ENCODE results near the gene C12orf43. TPM values are rescaled to one million over a fixed set of nuclear protein-coding genes. Genes with fewer than 3 reads are reported as not detected.

Gene C12orf43
- total RNA-seq, 1 donor from 2014 or later: 14.2 TPM

DNA sequence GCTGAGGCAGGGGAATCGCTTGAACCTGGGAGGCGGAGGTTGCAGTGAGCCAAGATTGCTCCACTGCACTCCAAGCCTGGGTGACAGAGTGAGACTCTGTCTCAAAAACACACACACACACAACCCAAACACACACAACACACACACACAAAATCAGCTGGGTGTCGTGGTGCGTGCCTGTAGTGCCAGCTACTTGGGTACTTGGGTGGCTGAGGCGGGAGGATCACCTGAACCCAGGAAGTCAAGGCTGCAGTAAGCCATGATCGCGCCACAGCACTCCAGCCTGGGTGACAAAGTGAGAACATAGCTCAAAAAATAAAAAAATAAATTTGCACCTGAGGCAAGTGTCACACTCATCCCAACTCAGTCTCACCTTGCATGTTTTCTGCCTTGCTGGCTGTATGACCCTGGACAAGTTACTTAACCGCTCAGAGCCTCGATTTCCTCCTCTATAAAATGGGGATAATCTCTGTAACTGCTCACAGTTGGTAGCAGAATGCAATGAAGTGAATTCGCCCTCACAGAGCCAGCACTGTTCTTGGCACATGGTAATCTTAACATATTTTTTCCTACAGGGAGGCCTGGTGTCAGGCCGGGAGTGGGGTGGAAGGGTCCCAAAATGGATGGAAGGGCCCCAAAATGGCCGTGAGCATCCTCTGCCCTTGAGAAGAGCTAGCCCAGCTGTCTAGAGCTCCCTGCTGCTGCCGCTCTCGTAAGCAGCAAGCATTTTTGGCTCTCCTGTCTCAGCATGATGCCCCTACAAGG lies 38.6 kb downstream of the C12orf43 start:
- TF ChIP-seq, protein P1, sequence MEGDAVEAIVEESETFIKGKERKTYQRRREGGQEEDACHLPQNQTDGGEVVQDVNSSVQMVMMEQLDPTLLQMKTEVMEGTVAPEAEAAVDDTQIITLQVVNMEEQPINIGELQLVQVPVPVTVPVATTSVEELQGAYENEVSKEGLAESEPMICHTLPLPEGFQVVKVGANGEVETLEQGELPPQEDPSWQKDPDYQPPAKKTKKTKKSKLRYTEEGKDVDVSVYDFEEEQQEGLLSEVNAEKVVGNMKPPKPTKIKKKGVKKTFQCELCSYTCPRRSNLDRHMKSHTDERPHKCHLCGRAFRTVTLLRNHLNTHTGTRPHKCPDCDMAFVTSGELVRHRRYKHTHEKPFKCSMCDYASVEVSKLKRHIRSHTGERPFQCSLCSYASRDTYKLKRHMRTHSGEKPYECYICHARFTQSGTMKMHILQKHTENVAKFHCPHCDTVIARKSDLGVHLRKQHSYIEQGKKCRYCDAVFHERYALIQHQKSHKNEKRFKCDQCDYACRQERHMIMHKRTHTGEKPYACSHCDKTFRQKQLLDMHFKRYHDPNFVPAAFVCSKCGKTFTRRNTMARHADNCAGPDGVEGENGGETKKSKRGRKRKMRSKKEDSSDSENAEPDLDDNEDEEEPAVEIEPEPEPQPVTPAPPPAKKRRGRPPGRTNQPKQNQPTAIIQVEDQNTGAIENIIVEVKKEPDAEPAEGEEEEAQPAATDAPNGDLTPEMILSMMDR (IDR thresholded peaks at IDR 0.05): no peak
- no peaks in the 10 kb centered on the region for H3K9me3 Mint-ChIP-seq (ENCODE audit: unreplicated experiment)
- H3K4me1 Mint-ChIP-seq (ENCODE audit: unreplicated experiment): peaks cover 3% of the 10 kb centered on the region
- no peak for DNase-seq (ENCODE audit: extremely low spot score, unreplicated experiment)
- H3K36me3 Mint-ChIP-seq (ENCODE audit: unreplicated experiment): no peaks in the 10 kb centered on the region
- H3K4me3 Mint-ChIP-seq (ENCODE audit: unreplicated experiment): no peak overlapping the region
- no peak overlapping the region for H3K27ac Mint-ChIP-seq (ENCODE audit: unreplicated experiment)
- no peaks in the 10 kb centered on the region for H3K27me3 Mint-ChIP-seq (ENCODE audit: unreplicated experiment)

DNA sequence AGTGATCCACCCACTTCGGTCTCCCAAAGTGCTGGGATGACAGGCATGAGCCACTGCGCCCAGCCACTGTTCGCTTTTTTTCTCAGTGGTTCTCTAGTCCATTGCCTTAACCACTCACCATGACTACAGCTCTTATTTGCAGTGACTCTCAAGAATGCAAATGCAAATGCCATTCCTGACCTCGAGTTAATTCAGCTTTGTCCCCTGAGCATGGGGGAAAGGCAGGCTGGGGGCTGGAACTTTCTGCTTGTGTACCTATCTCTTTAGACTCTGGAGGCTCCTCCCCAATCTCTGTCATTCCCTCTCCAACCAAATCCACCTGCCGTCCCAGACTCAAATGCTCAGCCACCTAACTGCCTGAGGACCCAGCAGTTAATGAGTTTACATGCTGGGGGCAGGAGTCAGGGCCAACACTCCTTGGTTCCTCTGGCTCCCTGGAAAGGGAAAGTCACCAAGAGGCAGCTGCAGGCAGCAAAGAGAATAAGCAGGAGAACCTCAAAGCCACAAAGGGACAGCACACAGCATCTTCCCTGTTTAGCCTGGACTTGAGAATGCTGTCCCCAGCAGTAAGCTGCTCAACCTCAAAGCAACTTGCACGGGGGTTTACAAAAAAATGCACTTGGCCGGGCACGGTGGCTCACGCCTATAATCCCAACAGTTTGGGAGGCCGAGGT lies 43.3 kb downstream of the C12orf43 start:
- H3K4me1 Mint-ChIP-seq (ENCODE audit: unreplicated experiment): peaks cover 3% of the 10 kb centered on the region
- TF ChIP-seq, protein P1 (IDR thresholded peaks at IDR 0.05): no peak
- no peaks in the 10 kb centered on the region for H3K36me3 Mint-ChIP-seq (ENCODE audit: unreplicated experiment)
- peaks cover 6% of the 10 kb centered on the region for H3K27me3 Mint-ChIP-seq (ENCODE audit: unreplicated experiment)
- DNase-seq (ENCODE audit: extremely low spot score, unreplicated experiment): no peak
- no peaks in the 10 kb centered on the region for H3K9me3 Mint-ChIP-seq (ENCODE audit: unreplicated experiment)
- no peak overlapping the region for H3K4me3 Mint-ChIP-seq (ENCODE audit: unreplicated experiment)
- no peak overlapping the region for H3K27ac Mint-ChIP-seq (ENCODE audit: unreplicated experiment)

DNA sequence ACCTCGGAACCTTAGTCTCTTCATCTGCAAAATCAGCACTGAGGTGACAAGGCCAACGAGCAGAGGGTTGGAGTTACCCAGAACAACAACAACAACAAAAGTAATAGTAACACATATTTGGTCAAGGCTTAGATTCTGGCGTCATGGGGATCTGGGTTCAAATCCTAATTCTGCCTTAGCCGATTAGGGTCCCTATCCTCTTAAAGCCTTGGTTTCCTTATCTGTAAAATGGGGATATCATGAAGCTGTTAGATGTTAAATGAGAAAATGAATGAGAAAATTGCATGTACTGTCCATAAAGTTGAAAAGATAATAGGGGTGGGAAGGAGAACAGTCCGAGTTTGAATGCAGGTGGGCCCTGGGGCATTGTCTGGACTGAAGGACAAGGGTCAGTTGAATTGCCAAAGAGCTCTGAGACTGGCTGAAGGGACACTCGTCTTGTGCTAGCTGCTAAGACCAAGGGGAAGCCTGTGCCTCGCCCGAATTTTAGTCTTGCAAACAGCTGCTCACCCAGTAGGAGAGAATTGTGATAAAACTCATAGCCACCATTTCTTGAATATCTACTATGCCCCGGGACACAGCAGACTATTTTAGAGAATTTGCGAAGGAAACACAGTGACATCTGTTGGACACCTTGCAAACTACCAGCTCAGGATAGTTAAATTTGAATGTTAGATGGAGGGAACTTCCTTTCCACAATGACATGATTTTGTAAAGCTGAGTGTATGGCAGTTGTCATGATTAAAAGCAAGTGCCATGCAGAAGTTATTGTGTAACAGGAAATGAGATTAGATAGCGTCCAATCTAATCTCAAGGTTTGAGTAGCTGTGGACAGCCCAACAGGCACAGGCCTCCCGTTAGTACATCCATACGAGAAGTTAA lies 44.7 kb downstream of the C12orf43 start:
- H3K27ac Mint-ChIP-seq (ENCODE audit: unreplicated experiment): no peak overlapping the region

DNA sequence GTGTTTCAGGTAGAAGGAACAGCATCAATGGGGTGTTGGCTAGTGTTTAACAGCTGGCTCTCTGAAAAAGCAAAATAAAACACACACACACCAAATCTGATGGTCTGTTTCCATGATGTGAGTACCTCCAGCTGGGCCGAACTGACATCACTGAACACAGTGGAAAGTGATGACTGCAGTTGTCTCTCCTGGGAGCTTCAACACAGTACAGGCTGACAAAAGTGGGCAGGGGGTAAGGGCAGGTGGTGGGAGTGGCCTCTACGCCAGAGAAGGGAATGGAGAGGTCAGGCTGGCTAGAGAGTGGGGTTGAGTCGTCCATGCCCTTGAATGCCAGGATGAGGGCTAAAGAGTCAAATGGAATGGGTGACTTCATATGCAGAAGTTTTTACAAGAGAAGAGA lies 46.0 kb downstream of the C12orf43 start:
- Mint-ChIP-seq H3K9me3 (ENCODE audit: unreplicated experiment) (no peaks in the 10 kb centered on the region), H3K27me3 (ENCODE audit: unreplicated experiment) (peaks cover 10% of the 10 kb centered on the region), H3K4me3 (ENCODE audit: unreplicated experiment) (no peak overlapping the region), H3K36me3 (ENCODE audit: unreplicated experiment) (no peaks in the 10 kb centered on the region), H3K4me1 (ENCODE audit: unreplicated experiment) (peaks cover 3% of the 10 kb centered on the region), H3K27ac (ENCODE audit: unreplicated experiment) (no peak overlapping the region)
- TF ChIP-seq, protein P1 (IDR thresholded peaks at IDR 0.05): no peak
- no peak for DNase-seq (ENCODE audit: extremely low spot score, unreplicated experiment)

More for the DNA sequence above, 44.7 kb downstream of the C12orf43 start:
- H3K36me3 Mint-ChIP-seq (ENCODE audit: unreplicated experiment): no peaks in the 10 kb centered on the region
- TF ChIP-seq, protein P1 (IDR thresholded peaks at IDR 0.05): peak; percentile 81
- H3K4me3 Mint-ChIP-seq (ENCODE audit: unreplicated experiment): no peak overlapping the region
- no peak for DNase-seq (ENCODE audit: extremely low spot score, unreplicated experiment)
- H3K9me3 Mint-ChIP-seq (ENCODE audit: unreplicated experiment): no peaks in the 10 kb centered on the region
- peaks cover 10% of the 10 kb centered on the region for H3K27me3 Mint-ChIP-seq (ENCODE audit: unreplicated experiment)
- H3K4me1 Mint-ChIP-seq (ENCODE audit: unreplicated experiment): peaks cover 3% of the 10 kb centered on the region

Data from osteocyte (in vitro differentiated cells).